Activated CD4-positive, alpha-beta T cell treated with anti-CD3 and anti-CD28 coated beads, Interleukin-2, amount 10 ng/mL, durations not matched to agents 24 days and 14 days (primary cell): Measurements from ENCODE around the gene FBN1. TPM values are rescaled to one million over a fixed set of nuclear protein-coding genes. Genes with fewer than 3 reads are reported as not detected.

ENCODE experiments used
- DNase-seq: peaks from one replicate; pipeline ENCODE4 v3.0.0; 2022
- H3K27ac Mint-ChIP-seq: one replicate; pipeline ENCODE4 v1.8.0; 2022; ENCODE audit warnings: mild to moderate bottlenecking, mixed read lengths
- H3K27me3 Mint-ChIP-seq: one replicate; pipeline ENCODE4 v1.8.0; 2022; ENCODE audit warnings: mixed read lengths
- H3K36me3 Mint-ChIP-seq: one replicate; pipeline ENCODE4 v1.8.0; 2022; ENCODE audit warnings: low read depth, mild to moderate bottlenecking, mixed read lengths
- H3K4me1 Mint-ChIP-seq: one replicate; pipeline ENCODE4 v1.8.0; 2021; ENCODE audit warnings: mixed read lengths
- H3K4me3 Mint-ChIP-seq: one replicate; pipeline ENCODE4 v1.8.0; 2022; ENCODE audit warnings: mild to moderate bottlenecking, moderate library complexity, mixed read lengths
- H3K9me3 Mint-ChIP-seq: one replicate; pipeline ENCODE4 v1.8.0; 2021; ENCODE audit warnings: mixed read lengths
- intact Hi-C: fragments of 100-400 bp; cut with micrococcal nuclease; formaldehyde crosslinking; loops from one replicate; pipeline ENCODE4 v1.15.1; 2023
- total RNA-seq: library from RNA; stranded (reverse); gene quantifications from 2 replicates; pipeline ENCODE4 v1.2.3, GENCODE V29; 2022

Gene FBN1
- total RNA-seq, 1 donor from 2014 or later: 1.0 TPM

DNA sequence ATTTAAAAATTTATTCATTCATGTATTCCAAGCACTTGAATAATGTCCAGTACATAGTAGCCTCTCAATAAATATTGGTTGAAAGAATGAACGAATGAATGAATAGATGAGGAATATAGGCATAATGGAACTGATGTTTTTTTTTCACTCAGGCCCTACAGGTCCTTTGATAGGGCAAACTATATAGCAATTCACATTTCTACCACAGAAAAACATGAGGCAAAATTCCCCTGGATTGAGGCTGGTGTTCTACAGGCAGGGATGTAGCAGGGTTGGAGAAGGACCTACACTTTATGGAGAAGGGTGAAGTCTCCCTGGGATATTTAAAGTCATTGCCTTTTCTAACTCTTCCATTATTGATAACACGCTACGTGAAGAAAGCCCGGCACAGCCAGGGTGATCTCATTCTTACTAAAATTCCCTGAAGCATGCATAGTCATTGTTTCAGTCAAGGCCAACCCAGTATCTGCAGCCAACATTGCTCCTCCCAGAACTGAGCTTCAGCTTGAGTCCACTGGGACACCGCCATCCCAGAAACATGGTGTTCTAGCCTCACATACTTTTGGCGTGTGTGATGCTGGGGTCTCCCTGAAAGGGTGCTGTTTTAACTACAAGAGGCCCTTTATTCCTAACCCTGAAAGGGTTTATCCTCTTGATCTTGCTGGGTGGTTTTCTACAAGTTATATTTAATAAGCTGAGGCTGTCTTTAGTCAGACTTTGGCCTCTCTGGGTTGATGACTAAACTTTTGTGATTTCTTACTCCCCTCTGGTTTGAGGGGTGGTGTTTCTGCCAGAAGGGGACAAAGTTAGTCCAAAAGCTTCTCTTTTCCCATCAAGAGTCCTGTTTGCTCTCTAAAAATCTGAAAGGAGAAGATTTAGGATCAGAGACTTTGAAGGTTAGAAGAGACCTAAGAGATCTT is 25.9 kb upstream of the FBN1 start:
- intact Hi-C loops: no loop called here
- Mint-ChIP-seq H3K4me3 (no peak overlapping the region), H3K9me3 (no peaks in the 10 kb centered on the region), H3K36me3 (no peaks in the 10 kb centered on the region), H3K4me1 (no peaks in the 10 kb centered on the region), H3K27me3 (peaks cover 2% of the 10 kb centered on the region), H3K27ac (no peak overlapping the region)
- no peak for DNase-seq

DNA sequence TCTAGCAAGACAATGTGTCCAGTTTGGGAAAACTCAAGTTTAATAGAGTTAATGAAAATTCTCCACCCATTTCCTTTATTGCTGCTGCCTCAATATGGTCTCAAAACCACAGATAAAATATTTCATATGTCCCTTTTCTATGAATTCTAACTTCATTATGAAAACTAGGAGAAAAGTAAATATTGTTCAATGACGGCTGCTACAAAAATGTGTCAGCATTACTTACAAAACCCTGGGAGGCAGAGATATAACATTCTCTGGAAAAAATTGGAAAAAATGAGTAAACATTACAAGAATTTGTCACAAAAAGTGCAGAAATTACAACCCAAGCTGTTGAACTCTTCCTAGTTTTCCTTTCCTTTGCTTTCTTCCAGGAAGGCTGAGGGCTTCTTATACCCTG is 22.2 kb upstream of the FBN1 start:
- Mint-ChIP-seq H3K4me1 (no peaks in the 10 kb centered on the region), H3K9me3 (peaks cover 4% of the 10 kb centered on the region), H3K4me3 (no peak overlapping the region), H3K36me3 (no peaks in the 10 kb centered on the region), H3K27me3 (peaks cover 2% of the 10 kb centered on the region), H3K27ac (no peak overlapping the region)
- intact Hi-C loops: no loop called here
- no peak for DNase-seq

DNA sequence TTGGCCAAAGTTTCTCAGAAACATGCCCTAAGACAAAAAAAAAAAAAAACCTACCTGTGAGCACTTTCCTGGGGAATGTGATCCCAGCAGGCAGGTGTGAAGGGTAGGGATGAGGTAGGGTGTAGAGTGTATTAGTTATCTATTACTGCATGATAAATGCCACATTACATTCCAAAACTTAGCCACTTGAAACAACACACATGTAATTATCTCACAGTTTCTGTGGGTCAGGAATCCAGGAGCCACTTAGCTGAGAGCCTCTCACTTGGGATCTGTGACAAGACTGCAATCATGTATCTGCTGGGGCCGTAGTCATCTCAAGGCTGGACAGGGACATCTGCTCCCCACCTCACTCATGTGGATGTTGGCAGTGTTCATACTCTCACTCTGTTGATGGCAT is 18.9 kb upstream of the FBN1 start:
- intact Hi-C loops: no loop called here
- Mint-ChIP-seq H3K4me3 (no peak overlapping the region), H3K27ac (no peak overlapping the region), H3K4me1 (no peaks in the 10 kb centered on the region), H3K27me3 (no peaks in the 10 kb centered on the region), H3K9me3 (peaks cover 4% of the 10 kb centered on the region), H3K36me3 (no peaks in the 10 kb centered on the region)
- DNase-seq: no peak

DNA sequence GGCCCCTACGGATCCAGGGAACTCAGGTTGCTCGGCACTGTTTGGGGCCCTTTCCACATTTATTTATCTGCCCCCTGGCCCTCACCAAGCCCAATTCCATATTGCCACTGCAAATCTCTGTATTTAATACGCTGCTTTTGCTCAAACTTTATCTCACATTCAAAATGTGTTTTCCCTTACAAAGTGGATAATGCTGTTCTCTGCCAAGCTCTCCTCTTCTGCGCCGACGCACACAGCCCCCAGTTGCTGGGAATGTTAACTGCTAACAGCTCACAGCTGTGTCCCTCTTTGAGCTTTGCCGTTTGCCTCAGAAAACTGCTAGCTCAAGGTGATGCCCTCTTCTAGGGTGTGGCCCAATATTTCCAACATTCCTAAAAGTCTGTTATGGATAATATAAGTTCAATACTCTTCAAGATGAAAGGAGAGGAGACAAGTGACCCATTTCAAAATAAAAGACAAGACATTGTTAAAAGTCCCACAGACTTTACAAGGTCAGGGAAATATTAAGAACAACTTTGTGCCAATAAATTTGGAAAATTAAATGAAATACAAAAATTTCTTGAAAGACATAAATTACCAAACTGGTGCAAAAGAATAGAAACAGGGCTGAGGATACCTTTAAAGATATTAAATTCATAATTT is 12.6 kb upstream of the FBN1 start:
- Mint-ChIP-seq H3K4me3 (no peak overlapping the region), H3K27ac (no peak overlapping the region), H3K9me3 (no peaks in the 10 kb centered on the region), H3K4me1 (no peaks in the 10 kb centered on the region), H3K36me3 (no peaks in the 10 kb centered on the region), H3K27me3 (peaks cover 8% of the 10 kb centered on the region)
- intact Hi-C loops: no loop called here
- no peak for DNase-seq

DNA sequence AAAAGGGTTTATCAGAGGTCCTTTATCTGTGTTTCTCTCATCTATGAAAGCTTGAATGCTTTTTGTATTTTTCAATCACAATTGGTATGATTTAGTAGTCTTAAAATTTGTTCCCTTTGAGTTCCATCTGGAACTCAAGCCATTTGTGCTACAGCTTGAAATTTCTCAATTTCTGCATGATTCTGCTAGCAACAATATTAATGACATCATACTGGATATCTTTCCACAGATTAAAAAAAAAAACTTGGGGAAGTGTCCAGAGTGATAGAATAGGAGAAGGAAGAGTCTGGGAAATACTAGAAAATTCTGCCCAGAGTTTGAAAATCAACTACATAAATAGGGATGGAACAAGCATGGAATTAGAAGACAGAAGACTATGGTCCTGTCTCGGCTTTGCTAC is 9.3 kb upstream of the FBN1 start:
- no peak overlapping the region for H3K4me3 Mint-ChIP-seq
- intact Hi-C loops: no loop called here
- no peak for DNase-seq
- H3K36me3 Mint-ChIP-seq: no peaks in the 10 kb centered on the region
- no peaks in the 10 kb centered on the region for H3K9me3 Mint-ChIP-seq
- H3K4me1 Mint-ChIP-seq: no peaks in the 10 kb centered on the region
- H3K27ac Mint-ChIP-seq: no peak overlapping the region
- peaks cover 13% of the 10 kb centered on the region for H3K27me3 Mint-ChIP-seq

DNA sequence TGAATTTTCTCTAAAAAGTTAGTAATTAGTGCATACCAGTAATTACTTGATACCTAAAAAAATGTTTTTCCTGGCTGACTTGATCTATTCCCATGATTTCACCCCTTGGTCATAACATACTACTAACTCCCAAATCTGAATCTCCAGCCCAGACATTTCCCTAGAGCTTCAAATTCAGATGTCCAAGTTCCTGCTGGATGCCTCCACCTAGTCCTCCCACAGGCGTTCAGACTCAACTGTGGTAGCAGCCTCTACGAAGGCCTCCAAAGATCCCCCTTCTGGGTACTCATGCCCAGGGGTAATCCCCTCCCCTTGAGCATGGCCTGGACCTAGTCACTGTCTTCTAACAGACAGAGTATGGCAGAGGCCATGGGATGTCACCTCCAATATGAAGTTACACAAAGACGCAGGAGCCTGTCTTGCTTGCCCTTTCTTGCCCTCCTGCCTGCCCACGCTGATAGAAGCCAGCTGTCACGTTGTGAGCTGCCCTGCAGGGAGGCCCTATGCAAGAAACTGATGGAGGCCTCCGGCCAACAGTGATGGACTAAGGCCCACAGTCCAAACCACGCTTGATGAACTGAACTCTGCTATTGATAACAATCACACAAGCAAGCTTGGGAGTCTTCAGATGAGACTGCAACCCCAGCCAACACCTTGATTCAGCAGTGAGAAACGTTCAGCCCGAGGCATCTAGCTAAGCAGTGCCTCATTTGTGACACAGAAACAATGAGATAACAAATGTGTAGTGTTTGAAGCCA is 8.6 kb upstream of the FBN1 start:
- Mint-ChIP-seq H3K27me3 (peaks cover 13% of the 10 kb centered on the region), H3K4me1 (no peaks in the 10 kb centered on the region), H3K4me3 (no peak overlapping the region), H3K36me3 (no peaks in the 10 kb centered on the region), H3K27ac (no peak overlapping the region), H3K9me3 (no peaks in the 10 kb centered on the region)
- peak; percentile 34 for DNase-seq
- intact Hi-C loops: no loop called here

DNA sequence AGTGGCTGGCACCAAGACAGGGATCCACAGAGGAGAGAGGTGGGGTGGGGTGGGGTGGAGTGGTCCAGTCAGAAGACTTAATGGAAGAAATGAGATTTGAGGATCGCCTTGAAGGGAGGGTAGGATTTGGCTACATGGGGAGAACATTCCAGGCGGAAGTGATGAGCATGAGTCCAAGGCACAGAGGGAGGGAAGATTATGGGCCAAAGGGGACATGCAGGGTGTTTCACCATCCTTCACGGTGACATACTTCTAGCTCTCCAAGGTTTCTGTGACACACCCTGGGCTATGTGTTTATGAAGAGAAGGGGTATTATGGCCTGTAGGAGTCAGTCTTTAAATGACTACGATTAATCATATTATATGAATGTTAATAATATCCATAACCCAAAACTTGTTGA is 7.7 kb upstream of the FBN1 start:
- no peaks in the 10 kb centered on the region for H3K4me1 Mint-ChIP-seq
- H3K4me3 Mint-ChIP-seq: no peak overlapping the region
- H3K9me3 Mint-ChIP-seq: no peaks in the 10 kb centered on the region
- intact Hi-C loops: no loop called here
- H3K27ac Mint-ChIP-seq: no peak overlapping the region
- DNase-seq: peak; percentile 22
- H3K36me3 Mint-ChIP-seq: no peaks in the 10 kb centered on the region
- H3K27me3 Mint-ChIP-seq: peaks cover 14% of the 10 kb centered on the region

DNA sequence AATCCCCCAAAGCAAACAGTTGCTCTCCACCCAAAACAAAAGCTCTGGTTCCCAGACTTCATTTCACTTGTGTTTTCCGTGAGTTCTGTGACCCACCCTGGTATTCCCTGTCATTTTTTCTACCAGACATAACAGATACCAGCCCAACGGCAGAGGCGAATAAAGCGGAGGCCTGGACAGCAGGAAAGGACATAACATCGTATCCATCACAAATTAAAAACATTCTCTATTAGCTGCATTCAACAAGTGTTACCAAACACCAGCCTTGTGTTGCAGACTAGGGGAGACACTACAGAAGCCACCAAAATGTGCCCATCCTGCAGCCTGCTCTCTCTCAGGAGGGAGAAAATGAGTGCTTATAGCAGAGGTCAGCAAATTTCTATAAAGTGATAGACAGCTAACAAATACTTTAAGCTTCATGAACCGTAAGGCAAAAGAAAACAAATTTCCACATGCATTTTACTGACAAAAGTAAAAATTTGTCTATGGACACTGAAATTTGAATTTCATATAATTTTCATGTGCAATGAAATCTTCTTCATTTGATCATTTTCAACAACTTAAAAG is 7.1 kb upstream of the FBN1 start:
- no peak overlapping the region for H3K4me3 Mint-ChIP-seq
- no peaks in the 10 kb centered on the region for H3K4me1 Mint-ChIP-seq
- DNase-seq: peak; percentile 18
- H3K27me3 Mint-ChIP-seq: peaks cover 16% of the 10 kb centered on the region
- no peaks in the 10 kb centered on the region for H3K9me3 Mint-ChIP-seq
- H3K27ac Mint-ChIP-seq: no peak overlapping the region
- H3K36me3 Mint-ChIP-seq: no peaks in the 10 kb centered on the region
- intact Hi-C loops: no loop called here

DNA sequence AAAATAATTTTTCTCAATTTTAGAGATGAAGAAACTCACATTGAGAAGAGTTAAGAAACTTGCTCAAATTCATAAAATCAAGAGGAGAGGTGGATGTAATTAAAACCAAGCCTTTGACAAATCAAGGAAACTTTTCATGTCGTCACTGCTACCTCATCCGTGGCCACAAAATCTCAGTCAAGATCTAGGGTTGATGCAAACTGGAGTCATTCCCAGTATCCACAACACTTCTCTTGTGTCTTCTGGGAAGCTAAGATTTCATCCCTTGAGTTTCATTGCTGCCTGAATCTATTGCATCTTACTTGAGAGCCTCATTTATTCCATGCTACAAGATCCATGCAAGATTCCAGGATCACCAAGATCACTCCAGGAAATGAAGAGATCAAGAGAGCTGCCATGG is 5.4 kb upstream of the FBN1 start:
- H3K27me3 Mint-ChIP-seq: peaks cover 24% of the 10 kb centered on the region
- no peaks in the 10 kb centered on the region for H3K9me3 Mint-ChIP-seq
- no peaks in the 10 kb centered on the region for H3K4me1 Mint-ChIP-seq
- no peak overlapping the region for H3K4me3 Mint-ChIP-seq
- H3K27ac Mint-ChIP-seq: no peak overlapping the region
- intact Hi-C loops: no loop called here
- no peak for DNase-seq
- no peaks in the 10 kb centered on the region for H3K36me3 Mint-ChIP-seq

DNA sequence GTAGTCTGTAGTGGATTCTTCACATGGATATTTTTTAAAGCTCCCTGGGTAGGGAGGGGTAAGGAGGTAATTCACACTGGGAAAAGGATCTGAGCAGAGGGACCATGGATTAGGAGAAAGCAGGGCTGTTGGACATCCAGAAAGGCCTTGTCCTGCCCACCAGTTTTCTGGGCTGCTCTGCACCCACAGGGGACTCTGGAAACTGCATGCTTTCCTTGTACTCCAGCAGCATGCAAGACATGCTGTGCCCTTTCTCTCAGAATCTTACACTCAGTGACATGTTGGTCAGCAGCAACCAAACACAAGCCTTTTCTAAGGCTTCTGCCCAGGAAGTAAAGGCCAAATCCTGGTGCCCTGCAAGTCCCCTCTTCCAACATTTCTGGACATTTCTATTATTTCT is 2.5 kb upstream of the FBN1 start:
- Mint-ChIP-seq H3K4me1 (peaks cover 2% of the 10 kb centered on the region), H3K27me3 (peaks cover 44% of the 10 kb centered on the region), H3K36me3 (no peaks in the 10 kb centered on the region), H3K9me3 (no peaks in the 10 kb centered on the region), H3K4me3 (no peak overlapping the region), H3K27ac (no peak overlapping the region)
- intact Hi-C loops: no loop called here
- DNase-seq: peak; percentile 40

DNA sequence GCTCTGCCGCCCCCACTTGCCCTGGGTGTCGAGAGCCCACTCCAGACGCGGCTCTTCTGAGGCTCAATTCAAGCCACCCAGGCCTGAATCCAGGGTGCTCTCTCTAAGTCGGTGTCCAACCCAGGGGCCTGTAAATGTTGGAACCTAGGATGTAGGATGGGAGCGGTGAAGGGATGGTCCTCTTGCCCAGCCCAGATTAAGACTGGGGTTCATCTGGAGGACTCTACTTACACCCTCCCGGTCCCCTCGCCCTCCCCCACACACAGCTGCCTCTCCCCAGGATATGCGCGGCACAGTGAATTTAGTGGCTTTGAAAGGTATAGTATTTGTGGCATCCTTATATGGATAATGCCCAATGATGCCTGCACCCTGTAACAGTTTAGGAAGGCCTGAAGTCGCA is 822 bp upstream of the FBN1 start:
- no peak overlapping the region for H3K27ac Mint-ChIP-seq
- no peaks in the 10 kb centered on the region for H3K9me3 Mint-ChIP-seq
- no peaks in the 10 kb centered on the region for H3K36me3 Mint-ChIP-seq
- peaks cover 2% of the 10 kb centered on the region for H3K4me1 Mint-ChIP-seq
- intact Hi-C loops: no loop called here
- H3K4me3 Mint-ChIP-seq: peak overlapping the region; percentile 73
- H3K27me3 Mint-ChIP-seq: peaks cover 52% of the 10 kb centered on the region
- no peak for DNase-seq

DNA sequence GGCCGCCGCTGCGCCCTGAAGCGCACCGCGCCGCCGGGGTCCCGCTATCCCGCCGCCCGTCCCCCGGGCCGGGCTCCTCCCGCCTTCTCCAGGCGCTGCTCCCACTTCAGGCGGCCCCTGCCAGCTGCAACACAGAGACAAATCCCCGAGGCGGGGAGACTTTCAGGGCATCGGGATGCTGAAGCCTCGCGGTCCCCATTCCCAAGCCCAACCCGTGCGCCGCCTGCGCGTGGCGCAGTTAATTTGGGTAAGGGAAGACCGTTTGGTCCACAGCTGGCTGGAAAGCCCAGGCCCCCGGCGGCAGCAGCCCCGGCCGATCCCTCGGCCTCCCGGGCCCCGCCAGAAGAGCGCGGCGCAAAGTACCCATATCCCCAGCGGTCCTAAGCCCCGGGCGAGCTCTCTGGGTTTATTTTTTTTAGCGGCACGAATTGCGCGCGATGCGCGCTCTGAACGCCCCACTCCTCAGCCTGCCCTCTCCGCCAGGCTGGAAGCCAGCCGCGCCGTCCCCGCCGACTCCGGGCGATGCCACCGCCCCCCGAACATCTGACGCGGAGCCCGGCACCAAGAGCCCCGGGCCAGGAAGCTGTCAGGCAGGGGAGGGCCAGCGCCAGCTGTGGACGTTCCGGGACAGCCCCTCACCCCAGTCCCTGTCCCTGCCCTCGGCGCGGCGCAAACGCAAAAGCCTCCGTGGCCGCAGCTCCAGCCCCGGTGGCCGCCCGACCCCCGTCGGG is 517 bp downstream of the FBN1 start:
- Mint-ChIP-seq H3K4me1 (peaks cover 2% of the 10 kb centered on the region), H3K27ac (no peak overlapping the region), H3K4me3 (peak overlapping the region; percentile 73), H3K36me3 (no peaks in the 10 kb centered on the region), H3K9me3 (no peaks in the 10 kb centered on the region), H3K27me3 (peaks cover 50% of the 10 kb centered on the region)
- peak; percentile 68 for DNase-seq
- intact Hi-C loops: no loop called here

DNA sequence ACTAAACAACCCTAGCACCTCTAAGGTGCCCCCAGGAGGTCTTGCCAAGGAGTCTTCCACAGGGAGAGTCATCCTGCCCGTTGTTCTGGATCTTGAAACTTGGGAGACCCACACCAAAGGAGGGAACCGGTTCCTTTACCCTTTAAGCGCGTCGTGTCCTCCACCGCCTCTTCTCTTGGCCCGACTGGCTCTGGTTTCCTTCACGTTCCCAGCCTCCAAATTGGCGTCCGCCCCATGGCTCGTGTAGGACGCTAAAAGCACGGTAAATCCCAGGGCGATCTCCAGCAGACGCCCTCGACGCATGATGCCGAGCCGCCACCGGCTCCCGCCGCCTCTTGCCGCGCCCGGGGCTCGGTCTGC is 1.1 kb downstream of the FBN1 start:
- H3K36me3 Mint-ChIP-seq: no peaks in the 10 kb centered on the region
- no peaks in the 10 kb centered on the region for H3K9me3 Mint-ChIP-seq
- peak overlapping the region; percentile 55 for H3K4me3 Mint-ChIP-seq
- no peak overlapping the region for H3K27ac Mint-ChIP-seq
- H3K4me1 Mint-ChIP-seq: peaks cover 2% of the 10 kb centered on the region
- H3K27me3 Mint-ChIP-seq: peaks cover 50% of the 10 kb centered on the region
- DNase-seq: no peak
- intact Hi-C loops: no loop called here
